SK-N-MC (cell line): Measurements from ENCODE around the gene CFAP251.

Experiments used
- EZH2 ChIP-seq: fragments of 200-600 bp; sonication (generic); IDR thresholded peaks from one replicate; pipeline ENCODE4 v1.6.1; 2017; ENCODE audit warnings: antibody characterized with exemption
- FOXP2 ChIP-seq: optimal IDR thresholded peaks from 2 replicates; pipeline ENCODE3; 2011; ENCODE audit warnings: mild to moderate bottlenecking, moderate library complexity; ENCODE audit not compliant: insufficient read depth; ENCODE audit errors: extremely low read length, control extremely low read depth
- POLR2AphosphoS5 ChIP-seq: IDR thresholded peaks from 2 replicates; pipeline ENCODE4 v1.6.1; 2012; ENCODE audit warnings: mild to moderate bottlenecking, low read depth, low read length, borderline replicate concordance

DNA sequence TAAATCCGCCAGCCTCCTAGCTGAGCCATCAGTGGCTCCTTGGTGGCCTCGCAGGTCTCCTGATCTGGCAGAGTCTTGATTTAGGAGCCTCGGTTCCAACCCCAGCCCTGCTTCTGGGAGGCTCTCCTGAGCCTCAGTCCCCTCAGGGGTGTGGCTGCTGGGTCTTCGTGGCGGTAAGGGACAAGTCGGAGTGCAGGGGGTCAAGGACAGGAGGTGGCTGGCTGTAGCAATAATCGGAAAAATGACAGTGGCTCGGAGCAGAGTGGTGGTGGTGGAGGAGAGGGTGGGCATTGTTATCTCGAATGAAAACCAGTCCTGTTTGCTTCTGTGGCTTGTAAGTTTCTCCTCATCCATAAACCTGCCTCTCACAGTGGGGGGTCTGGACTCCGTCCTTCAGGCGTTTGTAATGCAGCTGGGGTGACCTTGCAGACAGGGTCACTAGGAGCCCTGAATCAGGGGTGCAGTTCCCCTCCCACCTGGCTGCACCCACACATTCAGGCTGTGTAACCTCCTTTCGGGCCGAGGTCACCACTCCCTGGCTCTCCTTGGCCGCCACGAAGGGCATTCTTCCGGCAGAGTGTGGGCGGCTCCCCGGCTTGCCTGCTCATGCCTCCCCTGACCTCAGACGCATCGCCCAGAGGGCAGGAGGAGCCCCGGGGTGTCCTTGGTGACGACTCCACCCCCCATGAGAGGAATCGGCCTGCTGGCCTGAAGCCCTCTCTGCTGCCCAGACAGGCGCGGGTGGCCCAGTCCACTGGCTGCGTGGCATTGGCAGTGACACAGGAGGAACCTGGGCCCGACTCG, 111.4 kb downstream of the CFAP251 start:
- TF ChIP-seq POLR2AphosphoS5 (no peak), EZH2 (no peak), FOXP2 (no peak)
